Epithelial cell of esophagus (primary cell): ENCODE measurements around the gene PRKG1.
A peak's percentile ranks its signal among the peaks of the same experiment; 100 is the strongest.

Experiments
- DNase-seq: peaks from one replicate; pipeline ENCODE4 v3.0.0; 2010; ENCODE audit warnings: low read depth
- H3K4me3 ChIP-seq: 2 replicates; pipeline ENCODE4 v1.5.1; 2011; ENCODE audit warnings: mild to moderate bottlenecking, low read length, control low read depth
- TF ChIP-seq, protein P1 (sequence below): IDR thresholded peaks from 2 replicates; pipeline ENCODE4 v1.5.1; 2011; ENCODE audit warnings: low read depth, mild to moderate bottlenecking, low read length, control low read depth, inconsistent platforms; ENCODE audit not compliant: insufficient read depth; ENCODE audit errors: missing control alignments

PRKG1 gene

GRCh38 chr10:51095444-51095843, 21.2 kb downstream of the PRKG1 start:
- H3K4me3 ChIP-seq: no peak overlapping the region
- no peak for DNase-seq
- TF ChIP-seq, protein P1, sequence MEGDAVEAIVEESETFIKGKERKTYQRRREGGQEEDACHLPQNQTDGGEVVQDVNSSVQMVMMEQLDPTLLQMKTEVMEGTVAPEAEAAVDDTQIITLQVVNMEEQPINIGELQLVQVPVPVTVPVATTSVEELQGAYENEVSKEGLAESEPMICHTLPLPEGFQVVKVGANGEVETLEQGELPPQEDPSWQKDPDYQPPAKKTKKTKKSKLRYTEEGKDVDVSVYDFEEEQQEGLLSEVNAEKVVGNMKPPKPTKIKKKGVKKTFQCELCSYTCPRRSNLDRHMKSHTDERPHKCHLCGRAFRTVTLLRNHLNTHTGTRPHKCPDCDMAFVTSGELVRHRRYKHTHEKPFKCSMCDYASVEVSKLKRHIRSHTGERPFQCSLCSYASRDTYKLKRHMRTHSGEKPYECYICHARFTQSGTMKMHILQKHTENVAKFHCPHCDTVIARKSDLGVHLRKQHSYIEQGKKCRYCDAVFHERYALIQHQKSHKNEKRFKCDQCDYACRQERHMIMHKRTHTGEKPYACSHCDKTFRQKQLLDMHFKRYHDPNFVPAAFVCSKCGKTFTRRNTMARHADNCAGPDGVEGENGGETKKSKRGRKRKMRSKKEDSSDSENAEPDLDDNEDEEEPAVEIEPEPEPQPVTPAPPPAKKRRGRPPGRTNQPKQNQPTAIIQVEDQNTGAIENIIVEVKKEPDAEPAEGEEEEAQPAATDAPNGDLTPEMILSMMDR: no peak

- TF ChIP-seq, protein P1: no peak
- no peak for DNase-seq
- no peak overlapping the region for H3K4me3 ChIP-seq
Observed at GRCh38 chr10:51097546-51097945, 23.3 kb downstream of the PRKG1 start.

DNA sequence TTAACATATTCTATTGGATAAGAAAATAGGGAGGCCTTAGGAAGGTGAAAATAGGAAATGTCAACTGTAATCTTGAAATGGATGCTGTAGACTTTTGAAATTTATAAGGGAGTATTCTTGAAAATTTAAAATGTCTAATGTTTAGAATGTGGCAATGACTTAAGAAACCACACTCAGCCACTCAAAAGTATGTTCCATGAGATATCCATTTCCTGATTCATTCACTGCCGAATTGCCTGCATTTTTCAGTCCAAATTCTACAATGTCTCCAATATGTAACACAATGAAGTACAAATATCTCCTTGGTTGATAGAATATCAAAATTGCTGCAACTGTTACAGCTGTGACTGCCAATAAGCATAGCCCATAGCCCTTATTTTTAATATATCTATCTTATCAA, 25.9 kb downstream of the PRKG1 start:
- H3K4me3 ChIP-seq: no peak overlapping the region
- DNase-seq: no peak
- TF ChIP-seq, protein P1: no peak

DNA sequence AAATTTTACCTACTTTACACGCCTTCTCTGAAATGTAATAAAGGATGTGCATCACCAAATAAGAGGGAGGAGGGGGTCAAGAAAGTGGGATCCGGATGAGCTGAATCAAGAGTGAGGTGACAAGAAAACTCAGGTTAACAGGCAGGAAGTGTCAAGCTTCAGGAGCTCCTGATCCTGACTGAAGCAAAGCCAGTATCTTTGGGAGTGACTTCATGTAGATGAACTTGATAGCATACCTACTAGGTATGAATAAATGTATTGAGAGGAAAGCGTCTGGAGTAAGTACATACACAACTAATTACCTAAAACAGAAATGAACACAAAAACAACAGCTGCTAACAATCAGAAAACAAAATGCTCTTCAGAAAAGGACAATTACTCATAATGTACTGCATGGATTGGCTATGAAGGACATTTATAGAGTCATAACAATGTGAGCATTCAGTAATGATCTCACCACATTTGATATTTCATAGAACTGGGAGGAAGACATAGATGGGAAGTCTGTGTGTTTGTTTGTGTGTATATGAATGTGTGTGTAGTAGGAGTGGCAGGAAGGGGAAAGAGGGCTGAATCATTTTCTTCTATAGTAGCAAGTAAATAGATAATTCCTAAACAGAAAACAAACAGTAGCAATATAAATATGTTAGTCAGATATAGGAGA, 29.4 kb downstream of the PRKG1 start:
- peak; percentile 44 for DNase-seq
- no peak overlapping the region for H3K4me3 ChIP-seq
- TF ChIP-seq, protein P1: no peak

- TF ChIP-seq, protein P1: no peak
- no peak for DNase-seq
- no peak overlapping the region for H3K4me3 ChIP-seq
Observed at GRCh38 chr10:51106311-51106945, 32.1 kb downstream of the PRKG1 start.

DNA sequence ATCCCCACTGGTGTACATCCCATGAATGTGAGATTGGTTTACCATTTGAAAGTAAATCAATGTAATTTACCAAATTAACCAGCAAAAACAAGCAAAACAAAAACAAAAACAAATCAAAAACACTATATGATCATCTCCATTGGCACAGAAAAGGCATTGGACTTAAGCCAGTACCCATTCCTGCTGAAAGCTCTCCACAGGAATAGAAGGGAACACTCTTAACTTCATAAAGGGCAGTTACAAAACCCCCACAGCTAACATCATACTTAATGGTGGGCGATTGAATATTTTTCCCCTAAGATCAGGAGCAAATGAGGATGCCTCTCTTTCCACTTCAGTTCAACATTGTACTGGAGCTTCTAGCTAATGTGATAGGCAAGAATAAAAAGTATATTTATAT, 34.1 kb downstream of the PRKG1 start:
- TF ChIP-seq, protein P1: no peak
- DNase-seq: no peak
- H3K4me3 ChIP-seq: no peak overlapping the region
